DOHH2 (cell line): ENCODE results near the gene STAG1.
"Not testable (repeated sequence)": the region's sequence is repeated elsewhere in the genome, so short reads cannot be mapped to it uniquely, and the experiment has no call there.

Experiments
- H3F3A ChIP-seq: fragments of 200-600 bp; sonication (generic), shearing (Covaris generic); 2 replicates; pipeline ENCODE4 v1.6.0; 2016; ENCODE audit warnings: antibody characterized with exemption, mild to moderate bottlenecking; ENCODE audit not compliant: control insufficient read depth, insufficient read depth
- H3K27ac ChIP-seq: fragments of 200-600 bp; sonication (generic); 2 replicates; pipeline ENCODE4 v1.5.1; 2014; ENCODE audit warnings: low read depth, mild to moderate bottlenecking, low read length, moderate library complexity
- H3K27me3 ChIP-seq: fragments of 200-600 bp; sonication (generic); 2 replicates; pipeline ENCODE4 v1.6.1; 2014; ENCODE audit warnings: mild to moderate bottlenecking, low read length, mixed read lengths; ENCODE audit not compliant: control insufficient read depth
- H3K36me3 ChIP-seq: fragments of 200-600 bp; sonication (generic); 2 replicates; pipeline ENCODE4 v1.6.1; 2014; ENCODE audit warnings: mild to moderate bottlenecking, low read length, moderate library complexity, mixed read lengths; ENCODE audit not compliant: control insufficient read depth
- H3K4me1 ChIP-seq: fragments of 200-600 bp; sonication (generic); 2 replicates; pipeline ENCODE4 v1.6.1; 2014; ENCODE audit warnings: mild to moderate bottlenecking, low read length, mixed read lengths; ENCODE audit not compliant: control insufficient read depth
- H3K4me2 ChIP-seq: fragments of 200-600 bp; sonication (generic); 2 replicates; pipeline ENCODE4 v1.6.0; 2014; ENCODE audit warnings: mild to moderate bottlenecking, low read length, moderate library complexity
- H3K4me3 ChIP-seq: fragments of 200-600 bp; sonication (generic); 2 replicates; pipeline ENCODE4 v1.5.1; 2014; ENCODE audit warnings: mild to moderate bottlenecking, low read length, mixed read lengths
- H3K79me2 ChIP-seq: fragments of 200-600 bp; sonication (generic); 2 replicates; pipeline ENCODE4 v1.6.1; 2014; ENCODE audit warnings: mild to moderate bottlenecking, low read length, mixed read lengths; ENCODE audit not compliant: control insufficient read depth
- H3K9me2 ChIP-seq: fragments of 200-600 bp; sonication (generic); replicated peaks from 2 replicates; pipeline ENCODE4 v1.6.1; 2014; ENCODE audit warnings: mild to moderate bottlenecking, low read length, mixed read lengths; ENCODE audit not compliant: control insufficient read depth
- H3K9me3 ChIP-seq: fragments of 200-600 bp; sonication (generic); 2 replicates; pipeline ENCODE4 v1.6.1; 2014; ENCODE audit warnings: antibody characterized with exemption, low read length, mixed read lengths; ENCODE audit not compliant: control insufficient read depth, insufficient read depth
- H4K20me1 ChIP-seq: fragments of 200-600 bp; sonication (generic); 2 replicates; pipeline ENCODE4 v1.6.0; 2014; ENCODE audit warnings: low read depth, mild to moderate bottlenecking, antibody characterized with exemption, low read length, moderate library complexity; ENCODE audit not compliant: control insufficient read depth, insufficient read depth
- CTCF ChIP-seq: fragments of 200-600 bp; sonication (generic); IDR thresholded peaks from one replicate; pipeline ENCODE4 v1.5.1; 2014; ENCODE audit warnings: antibody characterized with exemption, mild to moderate bottlenecking, low read depth, low read length; ENCODE audit not compliant: poor library complexity, severe bottlenecking
- EZH2phosphoT487 ChIP-seq: fragments of 200-600 bp; sonication (generic); IDR thresholded peaks from 2 replicates; pipeline ENCODE4 v1.6.1; 2017; ENCODE audit warnings: borderline replicate concordance, mild to moderate bottlenecking, antibody characterized with exemption, low read length, moderate library complexity, mixed read lengths

Gene STAG1

GRCh38 chr3:136745916-136746315 lies 6.3 kb downstream of the STAG1 start:
- peaks cover 35% of the 10 kb centered on the region for H3K4me1 ChIP-seq
- H3F3A ChIP-seq, result no peaks in the 10 kb centered on the region
- H4K20me1 ChIP-seq, result peaks cover 3% of the 10 kb centered on the region; the same call in 1 of the 2 replicates
- H3K4me3 ChIP-seq, result no peak overlapping the region
- no peak overlapping the region for H3K27ac ChIP-seq
- H3K79me2 ChIP-seq, result peaks cover 99% of the 10 kb centered on the region
- peaks cover 3% of the 10 kb centered on the region; the same call in 1 of the 2 replicates for H3K36me3 ChIP-seq
- H3K9me2 ChIP-seq, result no peaks in the 10 kb centered on the region
- H3K4me2 ChIP-seq, result no peak overlapping the region
- TF ChIP-seq EZH2phosphoT487 (no peak), CTCF (no peak)
- H3K9me3 ChIP-seq, result no peaks in the 10 kb centered on the region
- no peaks in the 10 kb centered on the region for H3K27me3 ChIP-seq

GRCh38 chr3:136741063-136741462 lies 11.1 kb downstream of the STAG1 start:
- Histone ChIP-seq H3K4me2 (no peak overlapping the region), H3K27ac (no peak overlapping the region)

GRCh38 chr3:136740351-136740958 lies 11.7 kb downstream of the STAG1 start:
- Histone ChIP-seq H3K36me3 (peaks cover 6% of the 10 kb centered on the region; the same call in 1 of the 2 replicates), H3K9me3 (no peaks in the 10 kb centered on the region), H3F3A (no peaks in the 10 kb centered on the region), H4K20me1 (peaks cover 9% of the 10 kb centered on the region), H3K4me2 (no peak overlapping the region), H3K27me3 (no peaks in the 10 kb centered on the region), H3K9me2 (no peaks in the 10 kb centered on the region), H3K4me1 (peaks cover 6% of the 10 kb centered on the region; the same call in 1 of the 2 replicates), H3K4me3 (no peak overlapping the region), H3K27ac (no peak overlapping the region), H3K79me2 (peaks cover 100% of the 10 kb centered on the region)
- TF ChIP-seq CTCF, result no peak
- TF ChIP-seq EZH2phosphoT487, result no peak

More at GRCh38 chr3:136741063-136741462, 11.1 kb downstream of the STAG1 start:
- H3K36me3 ChIP-seq, result peaks cover 6% of the 10 kb centered on the region; the same call in 1 of the 2 replicates
- H3K4me1 ChIP-seq, result peaks cover 12% of the 10 kb centered on the region
- no peaks in the 10 kb centered on the region for H3K9me2 ChIP-seq
- H3K9me3 ChIP-seq, result no peaks in the 10 kb centered on the region
- peaks cover 100% of the 10 kb centered on the region for H3K79me2 ChIP-seq
- no peak for TF ChIP-seq CTCF
- TF ChIP-seq EZH2phosphoT487, result no peak
- no peak overlapping the region for H3K4me3 ChIP-seq
- peaks cover 9% of the 10 kb centered on the region for H4K20me1 ChIP-seq
- no peaks in the 10 kb centered on the region for H3F3A ChIP-seq
- no peaks in the 10 kb centered on the region for H3K27me3 ChIP-seq

GRCh38 chr3:136736950-136737349 lies 15.2 kb downstream of the STAG1 start:
- not testable (repeated sequence) for H3K36me3 ChIP-seq, H3K4me3 ChIP-seq, H3F3A ChIP-seq, H3K9me3 ChIP-seq, H3K9me2 ChIP-seq, H3K27me3 ChIP-seq, H3K27ac ChIP-seq, H3K4me2 ChIP-seq
- H3K79me2 ChIP-seq, result peaks cover 100% of the 10 kb centered on the region
- peaks cover 18% of the 10 kb centered on the region; the same call in 1 of the 2 replicates for H4K20me1 ChIP-seq
- H3K4me1 ChIP-seq, result peaks cover 15% of the 10 kb centered on the region
